Fibroblast of the aortic adventitia (primary cell): ENCODE measurements around the gene CUX1. TPM values are rescaled to one million over a fixed set of nuclear protein-coding genes. Genes with fewer than 3 reads are reported as not detected.

Source experiments
- DNase-seq: peaks from one replicate; pipeline ENCODE4 v3.0.0-alpha.2; 2010; ENCODE audit warnings: low read depth
- H3K4me3 ChIP-seq: 2 replicates; pipeline ENCODE4 v1.5.1; 2011; ENCODE audit warnings: low read depth, mild to moderate bottlenecking, control low read depth, low read length, moderate library complexity
- CTCF ChIP-seq: IDR thresholded peaks from 2 replicates; pipeline ENCODE4 v1.5.1; 2011; ENCODE audit warnings: mild to moderate bottlenecking, low read length, control low read depth, inconsistent platforms; ENCODE audit not compliant: insufficient read depth
- total RNA-seq: library from RNA; depleted of rRNA; stranded (reverse); fragments of >200 nt; gene quantifications from 2 replicates; pipeline ENCODE4 v1.2.3, GENCODE V29; 2012; ENCODE audit warnings: low replicate concordance

CUX1 gene
- total RNA-seq, 1 donor = 44.2 TPM

GRCh38 chr7:102211590-102212550, 394.4 kb downstream of the CUX1 start:
- TF ChIP-seq CTCF = no peak
- H3K4me3 ChIP-seq = no peak overlapping the region
- DNase-seq = no peak

GRCh38 chr7:102214477-102215072, 397.1 kb downstream of the CUX1 start:
- TF ChIP-seq CTCF = no peak
- no peak overlapping the region for H3K4me3 ChIP-seq
- DNase-seq = no peak

- no peak for DNase-seq
- no peak for TF ChIP-seq CTCF
- H3K4me3 ChIP-seq = no peak overlapping the region
These were observed 397.8 kb downstream of the CUX1 start for GRCh38 chr7:102215256-102215655.

GRCh38 chr7:102215711-102216110, 398.3 kb downstream of the CUX1 start:
- no peak overlapping the region for H3K4me3 ChIP-seq
- DNase-seq = no peak
- no peak for TF ChIP-seq CTCF

- TF ChIP-seq CTCF = no peak
- H3K4me3 ChIP-seq = no peak overlapping the region
- DNase-seq = no peak
These were observed 399.3 kb downstream of the CUX1 start for GRCh38 chr7:102216573-102217314.

GRCh38 chr7:102220229-102220850, 402.9 kb downstream of the CUX1 start:
- H3K4me3 ChIP-seq = no peak overlapping the region
- no peak for TF ChIP-seq CTCF
- DNase-seq = no peak
